ENCODE measurements around the gene MSRB3. TPM values are rescaled to one million over a fixed set of nuclear protein-coding genes. Genes with fewer than 3 reads are reported as not detected.

The MSRB3 gene
- total RNA-seq, 4 donors from 2014 or later: 2.8 to 14.9 (median 9.3) TPM

DNA sequence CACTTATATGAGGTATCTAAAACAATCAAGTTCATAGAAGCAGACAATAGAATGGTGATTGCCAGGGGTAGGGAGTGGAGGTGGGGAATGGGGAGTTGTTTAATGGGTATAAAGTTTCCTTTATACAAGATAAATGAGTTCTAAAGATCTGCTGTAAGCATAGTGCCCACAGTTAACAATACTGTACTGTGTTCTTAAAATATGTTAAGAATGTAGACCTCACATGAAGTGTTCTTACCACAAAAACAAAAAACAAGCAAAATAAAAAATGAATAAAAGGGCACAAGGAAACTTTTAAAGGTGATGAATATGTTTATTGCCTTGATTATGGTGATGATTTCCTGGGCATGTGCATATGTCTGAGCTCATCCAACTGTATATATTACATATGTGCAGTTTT is 211.8 kb downstream of the MSRB3 start:
- no peaks in the 10 kb centered on the region for H3K4me1 ChIP-seq
- H3K27ac ChIP-seq: no peak overlapping the region
- TF ChIP-seq POLR2A (IDR thresholded peaks at IDR 0.05) (no peak), CTCF (IDR thresholded peaks at IDR 0.05) (no peak)
- H3K27me3 ChIP-seq: no peaks in the 10 kb centered on the region
- no peak for DNase-seq
- no peaks in the 10 kb centered on the region for H3K36me3 ChIP-seq
- H3K9me3 ChIP-seq: no peaks in the 10 kb centered on the region
- H3K4me3 ChIP-seq: no peak overlapping the region

- TF ChIP-seq CTCF (IDR thresholded peaks at IDR 0.05) (no peak), POLR2A (IDR thresholded peaks at IDR 0.05) (no peak)
- no peak for DNase-seq
- Histone ChIP-seq H3K4me3 (no peak overlapping the region), H3K9me3 (no peaks in the 10 kb centered on the region), H3K27ac (no peak overlapping the region), H3K27me3 (no peaks in the 10 kb centered on the region), H3K4me1 (no peaks in the 10 kb centered on the region), H3K36me3 (no peaks in the 10 kb centered on the region)
These were observed 214.8 kb downstream of the MSRB3 start for GRCh38 chr12:65492998-65493912.

DNA sequence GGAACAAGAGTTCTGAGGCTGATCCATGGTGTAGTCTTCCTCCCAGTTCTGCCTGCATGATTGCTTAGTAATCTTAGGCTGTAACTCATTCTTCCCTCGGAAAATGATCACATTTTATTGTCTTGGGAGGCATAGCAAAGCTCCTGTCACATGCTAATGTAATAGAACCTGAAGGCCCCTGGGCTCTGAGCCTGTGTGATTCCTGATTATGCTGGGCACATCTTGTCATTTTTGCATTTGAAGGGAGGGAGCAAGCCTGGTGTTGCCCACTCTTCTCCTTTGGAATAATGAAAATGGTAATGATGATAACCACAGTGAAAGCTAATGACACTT is 215.4 kb downstream of the MSRB3 start:
- H3K4me3 ChIP-seq: no peak overlapping the region
- no peaks in the 10 kb centered on the region for H3K36me3 ChIP-seq
- no peak overlapping the region for H3K27ac ChIP-seq
- TF ChIP-seq CTCF (IDR thresholded peaks at IDR 0.05): no peak
- H3K9me3 ChIP-seq: no peaks in the 10 kb centered on the region
- no peak for DNase-seq
- no peaks in the 10 kb centered on the region for H3K27me3 ChIP-seq
- H3K4me1 ChIP-seq: no peaks in the 10 kb centered on the region

DNA sequence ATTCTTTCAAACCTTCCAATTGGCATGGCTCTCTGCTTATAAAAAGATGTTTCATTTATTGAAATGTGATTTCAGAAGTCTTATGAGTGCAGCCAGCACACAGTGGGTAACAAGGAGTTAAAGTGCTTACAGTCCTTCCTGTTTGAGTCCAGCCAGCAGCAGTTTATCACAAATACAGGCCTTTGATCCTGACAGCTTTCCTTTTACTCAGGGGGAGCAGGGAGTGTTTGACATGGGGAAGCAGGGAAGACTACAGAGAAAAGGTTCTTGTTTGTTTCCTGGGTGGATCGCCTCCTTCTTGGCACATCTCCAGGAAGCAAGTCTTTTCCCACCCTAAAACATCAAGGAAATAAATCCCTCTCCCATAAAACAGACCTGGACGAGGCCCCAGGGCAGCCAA is 216.1 kb downstream of the MSRB3 start:
- H3K4me1 ChIP-seq: no peaks in the 10 kb centered on the region
- TF ChIP-seq POLR2A (IDR thresholded peaks at IDR 0.05) (no peak), CTCF (IDR thresholded peaks at IDR 0.05) (no peak)

DNA sequence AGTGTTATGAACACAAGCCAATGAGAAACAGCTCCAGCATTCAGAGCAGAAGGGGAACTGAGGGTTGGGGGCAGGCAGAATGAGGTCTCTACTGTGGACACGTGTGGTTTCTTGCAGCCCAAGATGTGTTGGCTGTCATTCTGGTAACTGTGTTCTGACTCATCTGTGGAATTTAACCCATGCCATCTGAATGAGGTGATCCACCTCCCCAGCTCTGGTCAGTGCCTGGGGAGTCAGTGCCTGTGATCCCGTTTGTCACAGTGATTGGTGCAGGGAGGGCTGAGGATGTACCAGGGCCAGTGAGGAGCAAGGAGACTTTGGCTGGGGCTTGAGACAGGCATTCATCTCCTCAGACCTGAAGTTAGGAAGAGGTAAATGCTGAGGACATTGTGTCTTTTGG is 216.8 kb downstream of the MSRB3 start:
- no peak for DNase-seq
- Histone ChIP-seq H3K4me3 (no peak overlapping the region), H3K9me3 (no peaks in the 10 kb centered on the region), H3K27ac (no peak overlapping the region), H3K36me3 (no peaks in the 10 kb centered on the region), H3K4me1 (no peaks in the 10 kb centered on the region), H3K27me3 (no peaks in the 10 kb centered on the region)
- TF ChIP-seq CTCF (IDR thresholded peaks at IDR 0.05): no peak
- TF ChIP-seq POLR2A (IDR thresholded peaks at IDR 0.05): no peak

More for the DNA sequence above, 216.1 kb downstream of the MSRB3 start:
- no peaks in the 10 kb centered on the region for H3K9me3 ChIP-seq
- H3K27ac ChIP-seq: no peak overlapping the region
- H3K4me3 ChIP-seq: no peak overlapping the region
- no peaks in the 10 kb centered on the region for H3K27me3 ChIP-seq
- no peaks in the 10 kb centered on the region for H3K36me3 ChIP-seq
- DNase-seq: no peak

Measured in Peyer's patch (tissue), 4 donors.